ENCODE results near the gene G6PC3. TPM values are rescaled to one million over a fixed set of nuclear protein-coding genes. Genes with fewer than 3 reads are reported as not detected.

G6PC3 gene
- polyA plus RNA-seq, 1 of the 3 experiments (the other 2 are of a cell fraction), result 166 TPM

GRCh38 chr17:44049294-44050060 is 21.1 kb upstream of the G6PC3 start:
- WGBS (ENCODE audit: low lambda C conversion rate), result 98% methylated on average over 9 of the region's 9 CpGs
- H3K36me3 ChIP-seq (replicated peaks in 1 of 2; ENCODE audit: control insufficient read depth in 1 of 2, insufficient read depth in 2 of 2, low read length in 1 of 2), result peaks cover 23 to 57% of the 10 kb centered on the region in 2 experiments
- H3K4me1 ChIP-seq (ENCODE audit: control insufficient read depth in 1 of 2, insufficient read depth in 2 of 2, low read depth in 1 of 2, low read length in 1 of 2), result no peaks in the 10 kb centered on the region
- CTCF ChIA-PET, result interaction anchor here (0.9 to 1.4 kb wide), 3 partner anchors 42 to 66 kb away, joined by 3 to 5 read pairs (median 4); no protein-coding TSS in a partner anchor
- H3K9me3 ChIP-seq, result no peaks in the 10 kb centered on the region
- H3K27me3 ChIP-seq (ENCODE audit: insufficient read depth), result no peaks in the 10 kb centered on the region
- POLR2A ChIA-PET, result no interaction called here
- no peak for TF ChIP-seq MXI1 (IDR thresholded peaks at IDR 0.05; ENCODE audit: low read depth, low read length)
- TF ChIP-seq RFX5 (IDR thresholded peaks at IDR 0.05; ENCODE audit: low read length), result no peak
- no peak for TF ChIP-seq EZH2phosphoT487 (IDR thresholded peaks at IDR 0.05; ENCODE audit: borderline replicate concordance, low read depth)
- TF ChIP-seq, protein P1, sequence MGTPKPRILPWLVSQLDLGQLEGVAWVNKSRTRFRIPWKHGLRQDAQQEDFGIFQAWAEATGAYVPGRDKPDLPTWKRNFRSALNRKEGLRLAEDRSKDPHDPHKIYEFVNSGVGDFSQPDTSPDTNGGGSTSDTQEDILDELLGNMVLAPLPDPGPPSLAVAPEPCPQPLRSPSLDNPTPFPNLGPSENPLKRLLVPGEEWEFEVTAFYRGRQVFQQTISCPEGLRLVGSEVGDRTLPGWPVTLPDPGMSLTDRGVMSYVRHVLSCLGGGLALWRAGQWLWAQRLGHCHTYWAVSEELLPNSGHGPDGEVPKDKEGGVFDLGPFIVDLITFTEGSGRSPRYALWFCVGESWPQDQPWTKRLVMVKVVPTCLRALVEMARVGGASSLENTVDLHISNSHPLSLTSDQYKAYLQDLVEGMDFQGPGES (IDR thresholded peaks at IDR 0.05; ENCODE audit: low read depth, low read length), result no peak
- no peak for TF ChIP-seq RCOR1 (IDR thresholded peaks at IDR 0.05; ENCODE audit: low read length)
- TF ChIP-seq YY1 (IDR thresholded peaks at IDR 0.05; ENCODE audit: low read depth), result no peak
- no peak for TF ChIP-seq FOXM1 (IDR thresholded peaks at IDR 0.05; ENCODE audit: low read depth)
- no peak for TF ChIP-seq GABPA (IDR thresholded peaks at IDR 0.05; ENCODE audit: low read depth)
- TF ChIP-seq, protein P2, sequence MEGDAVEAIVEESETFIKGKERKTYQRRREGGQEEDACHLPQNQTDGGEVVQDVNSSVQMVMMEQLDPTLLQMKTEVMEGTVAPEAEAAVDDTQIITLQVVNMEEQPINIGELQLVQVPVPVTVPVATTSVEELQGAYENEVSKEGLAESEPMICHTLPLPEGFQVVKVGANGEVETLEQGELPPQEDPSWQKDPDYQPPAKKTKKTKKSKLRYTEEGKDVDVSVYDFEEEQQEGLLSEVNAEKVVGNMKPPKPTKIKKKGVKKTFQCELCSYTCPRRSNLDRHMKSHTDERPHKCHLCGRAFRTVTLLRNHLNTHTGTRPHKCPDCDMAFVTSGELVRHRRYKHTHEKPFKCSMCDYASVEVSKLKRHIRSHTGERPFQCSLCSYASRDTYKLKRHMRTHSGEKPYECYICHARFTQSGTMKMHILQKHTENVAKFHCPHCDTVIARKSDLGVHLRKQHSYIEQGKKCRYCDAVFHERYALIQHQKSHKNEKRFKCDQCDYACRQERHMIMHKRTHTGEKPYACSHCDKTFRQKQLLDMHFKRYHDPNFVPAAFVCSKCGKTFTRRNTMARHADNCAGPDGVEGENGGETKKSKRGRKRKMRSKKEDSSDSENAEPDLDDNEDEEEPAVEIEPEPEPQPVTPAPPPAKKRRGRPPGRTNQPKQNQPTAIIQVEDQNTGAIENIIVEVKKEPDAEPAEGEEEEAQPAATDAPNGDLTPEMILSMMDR (IDR thresholded peaks at IDR 0.05), result no peak
- TF ChIP-seq, protein P3, sequence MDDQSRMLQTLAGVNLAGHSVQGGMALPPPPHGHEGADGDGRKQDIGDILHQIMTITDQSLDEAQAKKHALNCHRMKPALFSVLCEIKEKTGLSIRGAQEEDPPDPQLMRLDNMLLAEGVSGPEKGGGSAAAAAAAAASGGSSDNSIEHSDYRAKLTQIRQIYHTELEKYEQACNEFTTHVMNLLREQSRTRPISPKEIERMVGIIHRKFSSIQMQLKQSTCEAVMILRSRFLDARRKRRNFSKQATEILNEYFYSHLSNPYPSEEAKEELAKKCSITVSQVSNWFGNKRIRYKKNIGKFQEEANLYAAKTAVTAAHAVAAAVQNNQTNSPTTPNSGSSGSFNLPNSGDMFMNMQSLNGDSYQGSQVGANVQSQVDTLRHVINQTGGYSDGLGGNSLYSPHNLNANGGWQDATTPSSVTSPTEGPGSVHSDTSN (IDR thresholded peaks at IDR 0.05), result no peak
- TF ChIP-seq, protein P4, sequence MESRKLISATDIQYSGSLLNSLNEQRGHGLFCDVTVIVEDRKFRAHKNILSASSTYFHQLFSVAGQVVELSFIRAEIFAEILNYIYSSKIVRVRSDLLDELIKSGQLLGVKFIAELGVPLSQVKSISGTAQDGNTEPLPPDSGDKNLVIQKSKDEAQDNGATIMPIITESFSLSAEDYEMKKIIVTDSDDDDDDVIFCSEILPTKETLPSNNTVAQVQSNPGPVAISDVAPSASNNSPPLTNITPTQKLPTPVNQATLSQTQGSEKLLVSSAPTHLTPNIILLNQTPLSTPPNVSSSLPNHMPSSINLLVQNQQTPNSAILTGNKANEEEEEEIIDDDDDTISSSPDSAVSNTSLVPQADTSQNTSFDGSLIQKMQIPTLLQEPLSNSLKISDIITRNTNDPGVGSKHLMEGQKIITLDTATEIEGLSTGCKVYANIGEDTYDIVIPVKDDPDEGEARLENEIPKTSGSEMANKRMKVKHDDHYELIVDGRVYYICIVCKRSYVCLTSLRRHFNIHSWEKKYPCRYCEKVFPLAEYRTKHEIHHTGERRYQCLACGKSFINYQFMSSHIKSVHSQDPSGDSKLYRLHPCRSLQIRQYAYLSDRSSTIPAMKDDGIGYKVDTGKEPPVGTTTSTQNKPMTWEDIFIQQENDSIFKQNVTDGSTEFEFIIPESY (IDR thresholded peaks at IDR 0.05; ENCODE audit: borderline replicate concordance, low read depth), result no peak
- no peak for TF ChIP-seq NRF1 (IDR thresholded peaks at IDR 0.05; ENCODE audit: low read depth, low read length)
- TF ChIP-seq, protein P5, sequence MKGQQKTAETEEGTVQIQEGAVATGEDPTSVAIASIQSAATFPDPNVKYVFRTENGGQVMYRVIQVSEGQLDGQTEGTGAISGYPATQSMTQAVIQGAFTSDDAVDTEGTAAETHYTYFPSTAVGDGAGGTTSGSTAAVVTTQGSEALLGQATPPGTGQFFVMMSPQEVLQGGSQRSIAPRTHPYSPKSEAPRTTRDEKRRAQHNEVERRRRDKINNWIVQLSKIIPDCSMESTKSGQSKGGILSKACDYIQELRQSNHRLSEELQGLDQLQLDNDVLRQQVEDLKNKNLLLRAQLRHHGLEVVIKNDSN (IDR thresholded peaks at IDR 0.05; ENCODE audit: borderline replicate concordance, low read depth), result no peak
- TF ChIP-seq, protein P6, sequence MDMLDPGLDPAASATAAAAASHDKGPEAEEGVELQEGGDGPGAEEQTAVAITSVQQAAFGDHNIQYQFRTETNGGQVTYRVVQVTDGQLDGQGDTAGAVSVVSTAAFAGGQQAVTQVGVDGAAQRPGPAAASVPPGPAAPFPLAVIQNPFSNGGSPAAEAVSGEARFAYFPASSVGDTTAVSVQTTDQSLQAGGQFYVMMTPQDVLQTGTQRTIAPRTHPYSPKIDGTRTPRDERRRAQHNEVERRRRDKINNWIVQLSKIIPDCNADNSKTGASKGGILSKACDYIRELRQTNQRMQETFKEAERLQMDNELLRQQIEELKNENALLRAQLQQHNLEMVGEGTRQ (IDR thresholded peaks at IDR 0.05; ENCODE audit: borderline replicate concordance, low read depth, low read length), result no peak
- no peak for TF ChIP-seq TEAD4 (IDR thresholded peaks at IDR 0.05; ENCODE audit: borderline replicate concordance, insufficient read depth)
- no peak overlapping the region for H3K27ac ChIP-seq (ENCODE audit: low read depth in 2 of 2, low read length in 1 of 2)
- peaks cover 96% of the 10 kb centered on the region for H3K79me2 ChIP-seq (ENCODE audit: insufficient read depth)
- no peak overlapping the region for H3K9ac ChIP-seq
- peaks cover 26% of the 10 kb centered on the region for H4K20me1 ChIP-seq (ENCODE audit: insufficient read depth)
- no peak for DNase-seq
- H3K9me2 ChIP-seq, result no peaks in the 10 kb centered on the region
- no peak overlapping the region for H3K4me2 ChIP-seq
- H3F3A ChIP-seq (replicated peaks; ENCODE audit: insufficient read depth), result peaks cover 16% of the 10 kb centered on the region
- no peak overlapping the region for H3K4me3 ChIP-seq (ENCODE audit: low read depth in 2 of 2, low read length in 1 of 2)
- H2AFZ ChIP-seq (ENCODE audit: low read depth), result no peak overlapping the region
